SK-N-SH treated with all-trans-retinoic acid at 6 μM for 48 hours (cell line): ENCODE results near the gene PAQR8.

Source experiments
- ESRRG ChIP-seq: fragments of 250-450 bp; sonication (Bioruptor Pico); IDR thresholded peaks from 2 replicates; pipeline ENCODE4 v1.6.1; 2021; ENCODE audit warnings: mild to moderate bottlenecking
- GLIS3 ChIP-seq: fragments of 250-450 bp; sonication (Bioruptor Pico); IDR thresholded peaks from 2 replicates; pipeline ENCODE4 v1.5.0; 2020; ENCODE audit warnings: mild to moderate bottlenecking, moderate library complexity
- PATZ1 ChIP-seq: fragments of 250-450 bp; sonication (Bioruptor Pico); IDR thresholded peaks from 2 replicates; pipeline ENCODE4 v1.8.0; 2020; ENCODE audit warnings: mild to moderate bottlenecking, moderate library complexity, borderline replicate concordance
- POU6F1 ChIP-seq: fragments of 250-450 bp; sonication (Bioruptor Pico); IDR thresholded peaks from 2 replicates; pipeline ENCODE4 v1.8.0; 2021; ENCODE audit warnings: low read depth, mild to moderate bottlenecking, moderate library complexity, borderline replicate concordance
- SNAI2 ChIP-seq: fragments of 250-450 bp; sonication (Bioruptor Pico); IDR thresholded peaks from 2 replicates; pipeline ENCODE4 v1.5.0; 2020; ENCODE audit warnings: mild to moderate bottlenecking, moderate library complexity
- TSHZ2 ChIP-seq: fragments of 250-450 bp; sonication (Bioruptor Pico); IDR thresholded peaks from 2 replicates; pipeline ENCODE4 v1.5.0; 2020; ENCODE audit warnings: mild to moderate bottlenecking, moderate library complexity
- ZFP30 ChIP-seq: fragments of 450-650 bp; formaldehyde crosslinking; IDR thresholded peaks from 2 replicates; pipeline ENCODE4 v1.5.0; 2022; ENCODE audit warnings: mild to moderate bottlenecking, moderate library complexity
- ZNF565 ChIP-seq: fragments of 450-650 bp; formaldehyde crosslinking; conservative IDR thresholded peaks from 2 replicates; pipeline ENCODE4 v1.5.0; 2020; ENCODE audit warnings: low read depth, mild to moderate bottlenecking, moderate library complexity
- ZNF70 ChIP-seq: fragments of 450-650 bp; formaldehyde crosslinking; IDR thresholded peaks from 2 replicates; pipeline ENCODE4 v1.5.0; 2020; ENCODE audit warnings: mild to moderate bottlenecking, moderate library complexity

- TF ChIP-seq SNAI2 (CRISPR knock-in tag) = no peak
- no peak for TF ChIP-seq PATZ1 (CRISPR knock-in tag)
- no peak for TF ChIP-seq ZNF565 (CRISPR knock-in tag)
- no peak for TF ChIP-seq ESRRG (CRISPR knock-in tag)
- no peak for TF ChIP-seq TSHZ2
- no peak for TF ChIP-seq ZFP30 (CRISPR knock-in tag)
- TF ChIP-seq ZNF70 (CRISPR knock-in tag) = no peak
- TF ChIP-seq POU6F1 (CRISPR knock-in tag) = no peak
- TF ChIP-seq GLIS3 (CRISPR knock-in tag) = no peak
Observed at GRCh38 chr6:52423448-52423847, 61.5 kb downstream of the PAQR8 start.
